Endothelial cell of umbilical vein (primary cell): ENCODE data around the gene ODAPH. TPM values are rescaled to one million over a fixed set of nuclear protein-coding genes. Genes with fewer than 3 reads are reported as not detected.

Source experiments
- BruUV-seq: library from RNA; stranded (reverse); fragments of 400-500 nt; replicated peaks from 2 replicates; lab custom pipeline; 2021; lab: Mats Ljungman, UMichigan
- CTCF ChIA-PET: fragments of 300-600, 350-600 bp; sonication (Branson Sonifier 250); formaldehyde crosslinking; loops from one replicate; lab custom pipeline; 2021; ENCODE audit warnings: antibody characterized with exemption, inconsistent platforms; lab: Charles Lee
- POLR2A ChIA-PET: fragments of 300-600, 350-600 bp; sonication (Branson Sonifier 250); formaldehyde crosslinking; loops from one replicate; lab custom pipeline; 2021; ENCODE audit warnings: antibody characterized with exemption, inconsistent platforms; lab: Charles Lee
- DNase-seq: peaks from one replicate; pipeline ENCODE4 v3.0.0-alpha.2; 2011; ENCODE audit warnings: low read depth, low spot score
- FAIRE-seq: peaks from 2 replicates; lab custom pipeline; 2011; peaks lifted over from hg19 to GRCh38; lab: Jason Lieb, UNC
- H2AFZ ChIP-seq: 2 replicates; pipeline ENCODE4 v1.6.0; 2012; ENCODE audit warnings: low read depth, low read length, control low read depth, inconsistent platforms
- H3K27ac ChIP-seq: 2 replicates; pipeline ENCODE4 v1.5.1; 2011; ENCODE audit warnings: low read depth, mild to moderate bottlenecking, control low read depth, low read length, moderate library complexity; ENCODE audit not compliant: insufficient read depth
- H3K27me3 ChIP-seq, 2 experiments: 2 replicates each; pipeline versions ENCODE4 v1.6.0 to v1.6.1; 2011; ENCODE audit warnings: low read length in 2 of 2, mixed read lengths in 1 of 2; ENCODE audit not compliant: control insufficient read depth in 2 of 2, insufficient read depth in 2 of 2
- H3K36me3 ChIP-seq, 2 experiments: 2 replicates in 1 of 2; 3 replicates in 1 of 2; pipeline ENCODE4 v1.5.1; 2011; ENCODE audit warnings: low read length in 2 of 2, mild to moderate bottlenecking in 1 of 2, moderate library complexity in 1 of 2; ENCODE audit not compliant: control insufficient read depth in 2 of 2, insufficient read depth in 2 of 2; ENCODE audit errors: extremely low read depth in 1 of 2
- H3K4me1 ChIP-seq: 3 replicates; pipeline ENCODE4 v1.5.1; 2011; ENCODE audit warnings: mild to moderate bottlenecking, low read length; ENCODE audit not compliant: control insufficient read depth, insufficient read depth; ENCODE audit errors: extremely low read depth
- H3K4me2 ChIP-seq: 2 replicates; pipeline ENCODE4 v1.6.1; 2011; ENCODE audit warnings: low read length, control low read depth, mixed read lengths; ENCODE audit not compliant: insufficient read depth
- H3K4me3 ChIP-seq, 3 experiments: fragments of 200-600 bp in 1 of 3; sonication (generic), shearing (Covaris generic) in 1 of 3; replicated peaks in 1 of 3; 2 replicates each; pipeline ENCODE4 v1.5.1; 2011 to 2016; ENCODE audit warnings: control low read depth in 3 of 3, low read length in 3 of 3, mild to moderate bottlenecking in 2 of 3, inconsistent platforms in 1 of 3, low read depth in 1 of 3, moderate library complexity in 1 of 3; ENCODE audit not compliant: insufficient read depth in 1 of 3
- H3K79me2 ChIP-seq: 2 replicates; pipeline ENCODE4 v1.6.0; 2012; ENCODE audit warnings: low read length, inconsistent platforms; ENCODE audit not compliant: control insufficient read depth, insufficient read depth
- H3K9ac ChIP-seq: replicated peaks from 2 replicates; pipeline ENCODE3; 2011; ENCODE audit warnings: low read length, control low read depth; ENCODE audit not compliant: insufficient read depth; ENCODE audit errors: extremely low read depth
- H3K9me1 ChIP-seq: replicated peaks from 3 replicates; pipeline ENCODE4 v1.6.0; 2011; ENCODE audit warnings: mild to moderate bottlenecking, low read length; ENCODE audit not compliant: control insufficient read depth, insufficient read depth; ENCODE audit errors: extremely low read depth
- H3K9me3 ChIP-seq: replicated peaks from 2 replicates; pipeline ENCODE4 v1.5.1; 2012; ENCODE audit warnings: low read length, inconsistent platforms; ENCODE audit not compliant: control insufficient read depth, insufficient read depth
- H4K20me1 ChIP-seq: replicated peaks from 2 replicates; pipeline ENCODE3; 2011; ENCODE audit warnings: mild to moderate bottlenecking, low read length; ENCODE audit not compliant: control insufficient read depth, insufficient read depth; ENCODE audit errors: extremely low read depth
- EZH2 ChIP-seq: IDR thresholded peaks from 2 replicates; pipeline ENCODE4 v1.6.1; 2012; ENCODE audit warnings: borderline replicate concordance, low read depth, mild to moderate bottlenecking, moderate library complexity, low read length, inconsistent platforms; ENCODE audit not compliant: severe bottlenecking
- FOS ChIP-seq: IDR thresholded peaks from 2 replicates; pipeline ENCODE4 v1.6.1; 2011; ENCODE audit warnings: mild to moderate bottlenecking, low read length, moderate library complexity, borderline replicate concordance; ENCODE audit not compliant: insufficient read depth
- GATA2 ChIP-seq: IDR thresholded peaks from 2 replicates; pipeline ENCODE4 v1.7.0; 2011; ENCODE audit warnings: low read depth, mild to moderate bottlenecking, moderate library complexity, mixed read lengths, low read length; ENCODE audit not compliant: insufficient read length, insufficient read depth
- JUN ChIP-seq: IDR thresholded peaks from 2 replicates; pipeline ENCODE4 v1.6.1; 2011; ENCODE audit warnings: borderline replicate concordance, low read depth; ENCODE audit not compliant: insufficient read length, insufficient read depth
- MAX ChIP-seq: IDR thresholded peaks from 2 replicates; pipeline ENCODE4 v1.6.1; 2011; ENCODE audit not compliant: insufficient read depth, insufficient read length
- MYC ChIP-seq: IDR thresholded peaks from one replicate; pipeline ENCODE4 v1.6.1; 2011; ENCODE audit warnings: mild to moderate bottlenecking, low read depth, low read length
- POLR2A ChIP-seq: IDR thresholded peaks from 2 replicates; pipeline ENCODE4 v1.6.1; 2012; ENCODE audit warnings: low read depth, mild to moderate bottlenecking, control low read depth, low read length
- POLR2AphosphoS5 ChIP-seq: IDR thresholded peaks from 2 replicates; pipeline ENCODE4 v1.6.1; 2012; ENCODE audit warnings: low read depth, mild to moderate bottlenecking, control low read depth, low read length, moderate library complexity; ENCODE audit not compliant: insufficient read depth
- dilution Hi-C: fragments of 300-500 bp; cut with MboI; formaldehyde crosslinking; loops from one replicate; pipeline ENCODE4 v1.15.0; 2019; ENCODE audit warnings: low sequenced_read_pairs; ENCODE audit not compliant: extremely low pct_ligation_motif_present
- intact Hi-C: fragments of 100-400 bp; cut with micrococcal nuclease; formaldehyde crosslinking; loops from one replicate; pipeline ENCODE4 v1.10.0; 2022
- polyA plus RNA-seq, 4 experiments: library from polyadenylated mRNA; depleted of rRNA in 3 of 4; stranded (reverse) in 3 of 4; unstranded in 1 of 4; fragments of >200 nt; gene quantifications; 2 replicates each; pipeline versions ENCODE4 v1.2.1 to v1.2.3, GENCODE V29; 2011 to 2012; ENCODE audit warnings: missing spikeins in 1 of 4
- total RNA-seq: library from RNA; stranded (reverse); gene quantifications from 2 replicates; pipeline ENCODE4 v1.2.3, GENCODE V29; 2021
- TF ChIP-seq, protein P1 (sequence below), 2 donors: IDR thresholded peaks; 1 replicate in 1 of 2; 2 replicates in 1 of 2; pipeline ENCODE4 v1.5.1; 2011; ENCODE audit warnings: low read length in 2 of 2, mild to moderate bottlenecking in 2 of 2, moderate library complexity in 2 of 2, control low read depth in 1 of 2, inconsistent platforms in 1 of 2, low read depth in 1 of 2; ENCODE audit not compliant: insufficient read depth in 1 of 2; ENCODE audit errors: extremely low read depth in 1 of 2

ODAPH gene
- total and polyA plus RNA-seq, 2 donors (not counting 3 experiments of a cell fraction or from before 2014, with no cell fraction given), result not detected

- Histone ChIP-seq H2AFZ (no peak overlapping the region), H3K27me3 (peaks cover 5 to 6% of the 10 kb centered on the region in 2 experiments), H3K9me1 (no peaks in the 10 kb centered on the region), H3K4me2 (no peak overlapping the region), H3K36me3 (no peaks in the 10 kb centered on the region), H3K4me3 (no peak overlapping the region), H4K20me1 (no peaks in the 10 kb centered on the region), H3K9ac (no peak overlapping the region), H3K4me1 (no peaks in the 10 kb centered on the region), H3K79me2 (no peaks in the 10 kb centered on the region), H3K27ac (no peak overlapping the region), H3K9me3 (no peaks in the 10 kb centered on the region)
- TF ChIP-seq, protein P1, sequence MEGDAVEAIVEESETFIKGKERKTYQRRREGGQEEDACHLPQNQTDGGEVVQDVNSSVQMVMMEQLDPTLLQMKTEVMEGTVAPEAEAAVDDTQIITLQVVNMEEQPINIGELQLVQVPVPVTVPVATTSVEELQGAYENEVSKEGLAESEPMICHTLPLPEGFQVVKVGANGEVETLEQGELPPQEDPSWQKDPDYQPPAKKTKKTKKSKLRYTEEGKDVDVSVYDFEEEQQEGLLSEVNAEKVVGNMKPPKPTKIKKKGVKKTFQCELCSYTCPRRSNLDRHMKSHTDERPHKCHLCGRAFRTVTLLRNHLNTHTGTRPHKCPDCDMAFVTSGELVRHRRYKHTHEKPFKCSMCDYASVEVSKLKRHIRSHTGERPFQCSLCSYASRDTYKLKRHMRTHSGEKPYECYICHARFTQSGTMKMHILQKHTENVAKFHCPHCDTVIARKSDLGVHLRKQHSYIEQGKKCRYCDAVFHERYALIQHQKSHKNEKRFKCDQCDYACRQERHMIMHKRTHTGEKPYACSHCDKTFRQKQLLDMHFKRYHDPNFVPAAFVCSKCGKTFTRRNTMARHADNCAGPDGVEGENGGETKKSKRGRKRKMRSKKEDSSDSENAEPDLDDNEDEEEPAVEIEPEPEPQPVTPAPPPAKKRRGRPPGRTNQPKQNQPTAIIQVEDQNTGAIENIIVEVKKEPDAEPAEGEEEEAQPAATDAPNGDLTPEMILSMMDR (IDR thresholded peaks at IDR 0.05; ENCODE audit: extremely low read depth in 1 of 2, insufficient read depth in 1 of 2, low read depth in 1 of 2, low read length in 2 of 2), result no peak
- no peak for TF ChIP-seq EZH2
- TF ChIP-seq GATA2, result no peak
- no peak for TF ChIP-seq JUN
- no peak for TF ChIP-seq POLR2AphosphoS5
- no peak for TF ChIP-seq MAX
- TF ChIP-seq POLR2A, result no peak
- TF ChIP-seq MYC, result no peak
- TF ChIP-seq FOS, result no peak
- POLR2A ChIA-PET, result no interaction called here
- intact Hi-C loops, result no loop called here
- CTCF ChIA-PET, result no interaction called here
- no TSS peak for BruUV-seq
- DNase-seq, result no peak
- FAIRE-seq, result no peak
- dilution Hi-C loops, result no loop called here
These were observed 11.9 kb downstream of the ODAPH start for GRCh38 chr4:75567725-75568124.
